Sigmoid colon (tissue), 4 donors: Measurements from ENCODE around the gene ACRV1.

Source experiments
- CTCF ChIP-seq, 4 experiments: fragments of 450-650 bp in 3 of 4; fragments of 200-600 bp in 1 of 4; IDR thresholded peaks; one replicate each; pipeline ENCODE4 v1.5.1; 2016 to 2019; ENCODE audit warnings: antibody characterized with exemption in 4 of 4, mild to moderate bottlenecking in 3 of 4, moderate library complexity in 2 of 4
- EP300 ChIP-seq, 4 donors: sonication (generic); formaldehyde crosslinking; IDR thresholded peaks; one replicate each; pipeline ENCODE4 v1.6.1; 2017; ENCODE audit warnings: antibody characterized with exemption in 4 of 4
- POLR2A ChIP-seq, 2 donors: fragments of 450-650 bp; IDR thresholded peaks; one replicate each; pipeline ENCODE4 v1.6.1; 2016; ENCODE audit warnings: antibody characterized with exemption in 2 of 2, mild to moderate bottlenecking in 2 of 2, moderate library complexity in 2 of 2
- POLR2AphosphoS5 ChIP-seq, 4 donors: sonication (generic); formaldehyde crosslinking; IDR thresholded peaks; one replicate each; pipeline ENCODE4 v1.6.1; 2017; ENCODE audit warnings: antibody characterized with exemption in 4 of 4

GRCh38 chr11:125674210-125674609 is 6.4 kb downstream of the ACRV1 start:
- TF ChIP-seq CTCF (IDR thresholded peaks at IDR 0.05) (no peak), POLR2A (IDR thresholded peaks at IDR 0.05) (no peak), POLR2AphosphoS5 (IDR thresholded peaks at IDR 0.05) (no peak), EP300 (IDR thresholded peaks at IDR 0.05) (no peak)
